H1 (cell line): ENCODE results near the gene SLIT3. TPM values are rescaled to one million over a fixed set of nuclear protein-coding genes. Genes with fewer than 3 reads are reported as not detected.

ENCODE experiments used
- CTCF ChIA-PET: fragments of 300-600 bp; sonication (Branson Sonifier 250); formaldehyde crosslinking; loops from one replicate; lab custom pipeline; 2021; ENCODE audit not compliant: partially characterized antibody; lab: Charles Lee
- POLR2A ChIA-PET: fragments of 300-600 bp; sonication (Branson Sonifier 250); formaldehyde crosslinking; loops from one replicate; lab custom pipeline; 2021; ENCODE audit warnings: inconsistent platforms; ENCODE audit not compliant: partially characterized antibody; lab: Charles Lee
- DNase-seq, 2 experiments: peaks; one replicate each; pipeline versions ENCODE4 v3.0.0 to v3.0.0-alpha.2; 2010 to 2022; ENCODE audit warnings: low spot score in 2 of 2, low read depth in 1 of 2, mixed read lengths in 1 of 2
- FAIRE-seq: peaks from 2 replicates; lab custom pipeline; 2011; peaks lifted over from hg19 to GRCh38; lab: Jason Lieb, UNC
- H2AFZ ChIP-seq: 2 replicates; pipeline ENCODE4 v1.8.1; 2012; ENCODE audit warnings: low read length, inconsistent platforms
- H2AK5ac ChIP-seq: 2 replicates; pipeline ENCODE4 v1.6.1; 2013; ENCODE audit warnings: low read depth, low read length
- H2BK120ac ChIP-seq: replicated peaks from 2 replicates; pipeline ENCODE3; 2013; ENCODE audit warnings: low read depth, low read length, inconsistent platforms
- H2BK12ac ChIP-seq: 2 replicates; pipeline ENCODE4 v1.6.1; 2013; ENCODE audit warnings: low read depth, low read length
- H2BK15ac ChIP-seq: 2 replicates; pipeline ENCODE4 v1.6.1; 2013; ENCODE audit warnings: low read length
- H2BK20ac ChIP-seq: 2 replicates; pipeline ENCODE4 v1.6.1; 2013; ENCODE audit warnings: low read length
- H2BK5ac ChIP-seq: 2 replicates; pipeline ENCODE4 v1.6.1; 2013; ENCODE audit warnings: low read depth, low read length
- H3K14ac ChIP-seq: 2 replicates; pipeline ENCODE4 v1.6.1; 2013; ENCODE audit warnings: inconsistent platforms; ENCODE audit not compliant: insufficient read length
- H3K18ac ChIP-seq: 2 replicates; pipeline ENCODE4 v1.6.1; 2013; ENCODE audit warnings: low read length; ENCODE audit errors: extremely low read depth
- H3K23ac ChIP-seq: 2 replicates; pipeline ENCODE4 v1.6.1; 2013; ENCODE audit warnings: inconsistent platforms; ENCODE audit not compliant: insufficient read length
- H3K23me2 ChIP-seq: 2 replicates; pipeline ENCODE4 v1.6.1; 2013; ENCODE audit warnings: low read depth, low read length
- H3K27ac ChIP-seq: 2 replicates; pipeline ENCODE4 v1.6.1; 2011; ENCODE audit warnings: low read depth, low read length, inconsistent platforms
- H3K27me3 ChIP-seq, 4 experiments: replicated peaks in 1 of 4; 1 replicate in 1 of 4; 2 replicates in 3 of 4; pipeline versions ENCODE4 v1.6.1 to v1.8.1; 2011 to 2013; ENCODE audit warnings: low read length in 3 of 4, mild to moderate bottlenecking in 3 of 4, inconsistent platforms in 2 of 4, mixed read lengths in 2 of 4, moderate library complexity in 1 of 4; ENCODE audit not compliant: control insufficient read depth in 3 of 4, insufficient read depth in 3 of 4; ENCODE audit errors: extremely low read depth in 1 of 4
- H3K36me3 ChIP-seq, 4 experiments: 2 replicates each; pipeline versions ENCODE4 v1.6.1 to v1.8.1; 2011 to 2013; ENCODE audit warnings: mild to moderate bottlenecking in 4 of 4, low read length in 3 of 4, moderate library complexity in 2 of 4, control low read depth in 1 of 4, inconsistent platforms in 1 of 4; ENCODE audit not compliant: insufficient read depth in 4 of 4, control insufficient read depth in 2 of 4
- H3K4ac ChIP-seq: replicated peaks from 2 replicates; pipeline ENCODE3; 2013; ENCODE audit warnings: low read length, low read depth, mixed read lengths, inconsistent platforms; ENCODE audit not compliant: insufficient read length
- H3K4me1 ChIP-seq, 4 experiments: replicated peaks in 1 of 4; 1 replicate in 1 of 4; 2 replicates in 3 of 4; pipeline versions ENCODE4 v1.6.1 to v1.8.1; 2011 to 2013; ENCODE audit warnings: low read length in 3 of 4, inconsistent platforms in 2 of 4, mixed read lengths in 1 of 4; ENCODE audit not compliant: insufficient read depth in 4 of 4, control insufficient read depth in 3 of 4
- H3K4me2 ChIP-seq, 2 experiments: 2 replicates each; pipeline versions ENCODE4 v1.6.1 to v1.8.1; 2011 to 2013; ENCODE audit warnings: low read depth in 2 of 2, low read length in 2 of 2, control low read depth in 1 of 2, inconsistent platforms in 1 of 2, mild to moderate bottlenecking in 1 of 2; ENCODE audit not compliant: insufficient read depth in 1 of 2
- H3K4me3 ChIP-seq, 4 experiments: fragments of 200-600, 300-600 bp in 1 of 4; sonication (generic), shearing (Covaris generic), sonication (Bioruptor Twin) in 1 of 4; 2 replicates each; pipeline versions ENCODE4 v1.5.1 to v1.8.1; 2011 to 2016; ENCODE audit warnings: low read length in 4 of 4, low read depth in 3 of 4, control low read depth in 2 of 4, inconsistent platforms in 2 of 4, mild to moderate bottlenecking in 2 of 4, mixed read lengths in 1 of 4, moderate library complexity in 1 of 4; ENCODE audit not compliant: insufficient read depth in 2 of 4; ENCODE audit errors: extremely low read depth in 1 of 4
- H3K56ac ChIP-seq: replicated peaks from 2 replicates; pipeline ENCODE3; 2013; ENCODE audit warnings: low read depth, mild to moderate bottlenecking, mixed read lengths, low read length, inconsistent platforms; ENCODE audit not compliant: insufficient read length
- H3K79me1 ChIP-seq: 2 replicates; pipeline ENCODE4 v1.6.1; 2013; ENCODE audit warnings: low read depth, low read length, control low read depth
- H3K79me2 ChIP-seq, 2 experiments: 2 replicates each; pipeline versions ENCODE4 v1.6.1 to v1.8.1; 2012 to 2013; ENCODE audit warnings: low read length in 2 of 2, mild to moderate bottlenecking in 2 of 2, inconsistent platforms in 1 of 2; ENCODE audit not compliant: insufficient read depth in 2 of 2, control insufficient read depth in 1 of 2
- H3K9ac ChIP-seq, 4 experiments: replicated peaks in 1 of 4; 1 replicate in 1 of 4; 2 replicates in 3 of 4; pipeline versions ENCODE4 v1.6.1 to v1.8.1; 2011 to 2013; ENCODE audit warnings: low read depth in 3 of 4, low read length in 3 of 4, control low read depth in 2 of 4, mild to moderate bottlenecking in 2 of 4, moderate library complexity in 2 of 4, inconsistent platforms in 1 of 4; ENCODE audit errors: extremely low read depth in 1 of 4
- H3K9me3 ChIP-seq, 2 experiments: 2 replicates each; pipeline versions ENCODE4 v1.6.1 to v1.8.1; 2012 to 2013; ENCODE audit warnings: mild to moderate bottlenecking in 2 of 2, moderate library complexity in 2 of 2, control low read depth in 1 of 2, inconsistent platforms in 1 of 2, low read depth in 1 of 2, low read length in 1 of 2, mixed read lengths in 1 of 2; ENCODE audit not compliant: insufficient read depth in 2 of 2
- H4K20me1 ChIP-seq, 2 experiments: replicated peaks in 1 of 2; 2 replicates each; pipeline versions ENCODE3 to v1.8.1; 2011 to 2013; ENCODE audit warnings: inconsistent platforms in 2 of 2, low read length in 2 of 2, mild to moderate bottlenecking in 1 of 2; ENCODE audit not compliant: insufficient read depth in 2 of 2, control insufficient read depth in 1 of 2
- H4K5ac ChIP-seq: 2 replicates; pipeline ENCODE4 v1.6.1; 2013; ENCODE audit warnings: low read length, low read depth, mixed read lengths, inconsistent platforms; ENCODE audit not compliant: insufficient read length
- H4K8ac ChIP-seq: 2 replicates; pipeline ENCODE4 v1.8.0; 2013; ENCODE audit warnings: mild to moderate bottlenecking, moderate library complexity, low read length, inconsistent platforms; ENCODE audit not compliant: insufficient read depth; ENCODE audit errors: extremely low read depth
- H4K91ac ChIP-seq: replicated peaks from 2 replicates; pipeline ENCODE3; 2013; ENCODE audit warnings: low read length, mixed read lengths, inconsistent platforms; ENCODE audit not compliant: insufficient read length
- CEBPB ChIP-seq: IDR thresholded peaks from 2 replicates; pipeline ENCODE4 v1.6.1; 2012; ENCODE audit warnings: low read depth, low read length
- GTF2F1 ChIP-seq: IDR thresholded peaks from 2 replicates; pipeline ENCODE4 v1.6.1; 2012; ENCODE audit warnings: low read depth, low read length, improper control_type of control experiment, borderline replicate concordance
- POLR2A ChIP-seq, 2 experiments: IDR thresholded peaks; 1 replicate in 1 of 2; 2 replicates in 1 of 2; pipeline ENCODE4 v1.6.1; 2011; ENCODE audit warnings: low read depth in 2 of 2, low read length in 2 of 2, mild to moderate bottlenecking in 2 of 2; ENCODE audit errors: control extremely low read depth in 1 of 2
- SIX5 ChIP-seq: IDR thresholded peaks from 2 replicates; pipeline ENCODE4 v1.6.1; 2011; ENCODE audit warnings: mild to moderate bottlenecking, low read depth, low read length
- TAF7 ChIP-seq: optimal IDR thresholded peaks from 2 replicates; pipeline ENCODE3; 2011; ENCODE audit warnings: low read depth, mild to moderate bottlenecking, inconsistent platforms, low read length, moderate library complexity, borderline replicate concordance
- WGBS, 2 experiments: shearing (Covaris generic) in 1 of 2; methylation state at CpG; one replicate each; pipeline versions ENCODE4 v1.1.6 to v1.1.7; 2013 to 2015; ENCODE audit warnings: low lambda C conversion rate in 2 of 2, mixed read lengths in 2 of 2, inconsistent platforms in 1 of 2, low coverage in 1 of 2, missing lambda C conversion rate in 1 of 2; ENCODE audit not compliant: insufficient replicate concordance in 2 of 2, insufficient coverage in 1 of 2, insufficient read length in 1 of 2; ENCODE audit errors: extremely low coverage in 1 of 2, missing lambda C conversion rate in 1 of 2; 5-methylcytosine and 5-hydroxymethylcytosine counted together
- polyA plus RNA-seq, 7 experiments: library from polyadenylated mRNA; depleted of rRNA in 3 of 7; stranded (reverse) in 5 of 7; unstranded in 2 of 7; fragments of >200 nt in 5 of 7; fragments of 200-250 nt in 2 of 7; gene quantifications; 1 replicate in 5 of 7; 2 replicates in 1 of 7; 4 replicates in 1 of 7; pipeline versions ENCODE4 v1.2.1 to v1.2.3, GENCODE V29; 2011 to 2013; ENCODE audit warnings: missing spikeins in 2 of 7, mixed read lengths in 2 of 7
- total RNA-seq: library from RNA; stranded (reverse); fragmentation: NEBNext Ultra II Directional; extraction: Animal tissue kit (Norgen Biotek cat#: 25700); gene quantifications from 2 replicates; pipeline ENCODE4 v1.2.1, GENCODE V29; 2021

Gene SLIT3
- total and polyA plus RNA-seq, 2 of the 8 experiments (the other 6 are each of a cell fraction or from before 2014, with no cell fraction given) = 1.1 to 1.2 TPM

- H2AK5ac ChIP-seq = no peak overlapping the region
- no peak overlapping the region for H3K56ac ChIP-seq
- peaks cover 3 to 14% (median 6%) of the 10 kb centered on the region in 4 experiments for H3K4me1 ChIP-seq
- peaks cover 0 to 7% (median 4%) of the 10 kb centered on the region in 4 experiments; a peak in 4 of 7 replicates for H3K27me3 ChIP-seq
- H2BK12ac ChIP-seq = no peak overlapping the region
- ChIA-PET CTCF (interaction anchor here (0.6 to 1.9 kb wide), 2 partner anchors 172 to 211 kb away, joined by 4 to 9 read pairs; no protein-coding TSS in a partner anchor), POLR2A (interaction anchor here (0.6 kb wide), 1 partner anchor 108 kb away, joined by 3 read pairs; no protein-coding TSS in a partner anchor)
- H3K9me3 ChIP-seq = no peaks in the 10 kb centered on the region
- H3K18ac ChIP-seq = no peak overlapping the region
- no peak overlapping the region for H3K27ac ChIP-seq
- H4K8ac ChIP-seq = no peak overlapping the region
- no peak for DNase-seq
- no peak overlapping the region for H3K23ac ChIP-seq
- H3K4ac ChIP-seq = no peak overlapping the region
- peaks cover 2% of the 10 kb centered on the region; the same call in 1 of the 2 replicates for H3K23me2 ChIP-seq
- H2BK5ac ChIP-seq = no peak overlapping the region
- no peaks in the 10 kb centered on the region for H3K36me3 ChIP-seq
- H3K79me2 ChIP-seq = no peaks in the 10 kb centered on the region
- no peak overlapping the region for H3K4me3 ChIP-seq
- H4K20me1 ChIP-seq = no peaks in the 10 kb centered on the region
- no peak overlapping the region for H2BK15ac ChIP-seq
- 81% methylated on average over 10 of the region's 10 CpGs; no CpG with 5 or more reads in 1 of the 2 experiments for WGBS, 2 experiments
- FAIRE-seq = no peak
- no peak overlapping the region for H3K4me2 ChIP-seq
- H3K79me1 ChIP-seq = no peaks in the 10 kb centered on the region
- H4K5ac ChIP-seq = no peak overlapping the region
- H2AFZ ChIP-seq = no peak overlapping the region
- H3K9ac ChIP-seq = no peak overlapping the region
- H3K14ac ChIP-seq = no peak overlapping the region
- H2BK20ac ChIP-seq = no peak overlapping the region
- H4K91ac ChIP-seq = no peak overlapping the region
- H2BK120ac ChIP-seq = no peak overlapping the region
- TF ChIP-seq CEBPB (no peak), GTF2F1 (no peak), SIX5 (no peak), TAF7 (no peak), POLR2A (IDR thresholded peaks at IDR 0.05; ENCODE audit: control extremely low read depth in 1 of 2, low read depth in 2 of 2, low read length in 2 of 2) (no peak)
These were observed 422.7 kb downstream of the SLIT3 start for GRCh38 chr5:168878135-168878745.
